ENCODE data around the gene ZNRF2. TPM values are rescaled to one million over a fixed set of nuclear protein-coding genes. Genes with fewer than 3 reads are reported as not detected.

Gene ZNRF2
- total RNA-seq, 6 donors from 2014 or later: 20.2 to 44.1 (median 27.1) TPM

- Histone ChIP-seq H3K27ac (no peak overlapping the region), H3K27me3 (no peaks in the 10 kb centered on the region), H3K4me1 (peaks cover 0 to 9% (median 0%) of the 10 kb centered on the region in 4 donors), H3K36me3 (no peaks in the 10 kb centered on the region), H3K4me3 (no peak overlapping the region), H3K9me3 (no peaks in the 10 kb centered on the region)
- TF ChIP-seq CTCF (IDR thresholded peaks at IDR 0.05) (no peak), POLR2AphosphoS5 (IDR thresholded peaks at IDR 0.05) (no peak), POLR2A (IDR thresholded peaks at IDR 0.05) (no peak), EP300 (IDR thresholded peaks at IDR 0.05) (no peak)
- 42 to 77% methylated on average over 1 of the region's 1 CpG for WGBS, 2 donors
- ATAC-seq (ENCODE audit: low FRiP score in 2 of 2) (no peak), DNase-seq (no peak)
These were observed 17.7 kb upstream of the ZNRF2 start for GRCh38 chr7:30266686-30267085.

GRCh38 chr7:30268586-30268985 is 15.8 kb upstream of the ZNRF2 start:
- TF ChIP-seq CTCF (IDR thresholded peaks at IDR 0.05) (no peak), POLR2AphosphoS5 (IDR thresholded peaks at IDR 0.05) (no peak), EP300 (IDR thresholded peaks at IDR 0.05) (no peak), POLR2A (IDR thresholded peaks at IDR 0.05) (no peak)
- Histone ChIP-seq H3K4me3 (no peak overlapping the region), H3K36me3 (no peaks in the 10 kb centered on the region), H3K27ac (no peak overlapping the region), H3K27me3 (no peaks in the 10 kb centered on the region), H3K9me3 (no peaks in the 10 kb centered on the region), H3K4me1 (peaks cover 0 to 9% (median 0%) of the 10 kb centered on the region in 4 donors)
- no peak for DNase-seq
- ATAC-seq (ENCODE audit: low FRiP score in 2 of 2): no peak
- WGBS, 2 donors: 76 to 86% methylated on average over 6 of the region's 6 CpGs

- Histone ChIP-seq H3K27ac (no peak overlapping the region), H3K9me3 (no peaks in the 10 kb centered on the region), H3K4me3 (no peak overlapping the region), H3K27me3 (no peaks in the 10 kb centered on the region), H3K4me1 (peaks cover 0 to 9% (median 0%) of the 10 kb centered on the region in 4 donors), H3K36me3 (no peaks in the 10 kb centered on the region)
- WGBS, 2 donors: 20 to 21% methylated on average over 2 of the region's 2 CpGs
- DNase-seq (no peak), ATAC-seq (ENCODE audit: low FRiP score in 2 of 2) (no peak)
- TF ChIP-seq POLR2A (IDR thresholded peaks at IDR 0.05): no peak
- TF ChIP-seq CTCF (IDR thresholded peaks at IDR 0.05): no peak
- TF ChIP-seq EP300 (IDR thresholded peaks at IDR 0.05): no peak
- TF ChIP-seq POLR2AphosphoS5 (IDR thresholded peaks at IDR 0.05): no peak
These were observed 14.9 kb upstream of the ZNRF2 start for GRCh38 chr7:30269490-30269889.

GRCh38 chr7:30270921-30271320 is 13.5 kb upstream of the ZNRF2 start:
- no peak overlapping the region for H3K27ac ChIP-seq
- H3K36me3 ChIP-seq: no peaks in the 10 kb centered on the region
- H3K9me3 ChIP-seq: no peaks in the 10 kb centered on the region
- TF ChIP-seq EP300 (IDR thresholded peaks at IDR 0.05) (no peak), POLR2AphosphoS5 (IDR thresholded peaks at IDR 0.05) (no peak), CTCF (IDR thresholded peaks at IDR 0.05) (no peak), POLR2A (IDR thresholded peaks at IDR 0.05) (no peak)
- peaks cover 0 to 9% (median 0%) of the 10 kb centered on the region in 4 donors for H3K4me1 ChIP-seq
- H3K27me3 ChIP-seq: no peaks in the 10 kb centered on the region
- WGBS, 2 donors: 76 to 85% methylated on average over 4 of the region's 4 CpGs
- no peak overlapping the region for H3K4me3 ChIP-seq
- no peak for DNase-seq
- ATAC-seq (ENCODE audit: low FRiP score in 2 of 2): peak in 1 of 2 donors; percentile 21

GRCh38 chr7:30272126-30272525 is 12.3 kb upstream of the ZNRF2 start:
- Histone ChIP-seq H3K27me3 (no peaks in the 10 kb centered on the region), H3K4me3 (no peak overlapping the region), H3K4me1 (peaks cover 0 to 9% (median 0%) of the 10 kb centered on the region in 4 donors), H3K9me3 (no peaks in the 10 kb centered on the region), H3K36me3 (no peaks in the 10 kb centered on the region), H3K27ac (no peak overlapping the region)
- TF ChIP-seq CTCF (IDR thresholded peaks at IDR 0.05) (no peak), EP300 (IDR thresholded peaks at IDR 0.05) (no peak), POLR2A (IDR thresholded peaks at IDR 0.05) (no peak)
- DNase-seq: no peak
- no peak for ATAC-seq (ENCODE audit: low FRiP score in 2 of 2)
- WGBS, 2 donors: 52 to 60% methylated on average over 2 of the region's 2 CpGs
